Keratinocyte (primary cell): ENCODE results near the gene L3MBTL4.

Source experiments
- CTCF ChIP-seq, 3 experiments: IDR thresholded peaks in 1 of 3; conservative IDR thresholded peaks in 1 of 3; optimal IDR thresholded peaks in 1 of 3; 2 replicates in 2 of 3; 3 replicates in 1 of 3; pipeline versions ENCODE3 to v1.5.1; 2011; ENCODE audit warnings: low read length in 3 of 3, mild to moderate bottlenecking in 3 of 3, moderate library complexity in 2 of 3, control low read depth in 1 of 3, inconsistent platforms in 1 of 3; ENCODE audit not compliant: insufficient read depth in 2 of 3; ENCODE audit errors: extremely low read depth in 1 of 3
- EZH2 ChIP-seq: IDR thresholded peaks from one replicate; pipeline ENCODE4 v1.6.1; 2012; ENCODE audit warnings: inconsistent platforms, mild to moderate bottlenecking, low read length, moderate library complexity

GRCh38 chr18:6017171-6017570, 397.5 kb downstream of the L3MBTL4 start:
- TF ChIP-seq EZH2 (no peak), CTCF (optimal IDR thresholded peaks at IDR 0.05 in 1 of 3, IDR thresholded peaks at IDR 0.05 in 1 of 3, conservative IDR thresholded peaks at IDR 0.05 in 1 of 3; ENCODE audit: extremely low read depth in 1 of 3, insufficient read depth in 2 of 3, low read length in 3 of 3) (no peak)
